Umbilical cord (tissue), 2 donors: ENCODE results near the gene LCLAT1. TPM values are rescaled to one million over a fixed set of nuclear protein-coding genes. Genes with fewer than 3 reads are reported as not detected.
A peak's percentile ranks its signal among the peaks of the same experiment; 100 is the strongest.

Experiments
- DNase-seq: peaks from one replicate; pipeline ENCODE4 v3.0.0-alpha.2; 2015; ENCODE audit warnings: low spot score
- total RNA-seq: library from RNA; depleted of rRNA; stranded (reverse); fragments of >200 nt; gene quantifications from one replicate; pipeline ENCODE4 v1.2.3, GENCODE V29; 2014; ENCODE audit warnings: low replicate concordance; ENCODE audit not compliant: insufficient read depth

The LCLAT1 gene
- total RNA-seq = 20.2 TPM

DNA sequence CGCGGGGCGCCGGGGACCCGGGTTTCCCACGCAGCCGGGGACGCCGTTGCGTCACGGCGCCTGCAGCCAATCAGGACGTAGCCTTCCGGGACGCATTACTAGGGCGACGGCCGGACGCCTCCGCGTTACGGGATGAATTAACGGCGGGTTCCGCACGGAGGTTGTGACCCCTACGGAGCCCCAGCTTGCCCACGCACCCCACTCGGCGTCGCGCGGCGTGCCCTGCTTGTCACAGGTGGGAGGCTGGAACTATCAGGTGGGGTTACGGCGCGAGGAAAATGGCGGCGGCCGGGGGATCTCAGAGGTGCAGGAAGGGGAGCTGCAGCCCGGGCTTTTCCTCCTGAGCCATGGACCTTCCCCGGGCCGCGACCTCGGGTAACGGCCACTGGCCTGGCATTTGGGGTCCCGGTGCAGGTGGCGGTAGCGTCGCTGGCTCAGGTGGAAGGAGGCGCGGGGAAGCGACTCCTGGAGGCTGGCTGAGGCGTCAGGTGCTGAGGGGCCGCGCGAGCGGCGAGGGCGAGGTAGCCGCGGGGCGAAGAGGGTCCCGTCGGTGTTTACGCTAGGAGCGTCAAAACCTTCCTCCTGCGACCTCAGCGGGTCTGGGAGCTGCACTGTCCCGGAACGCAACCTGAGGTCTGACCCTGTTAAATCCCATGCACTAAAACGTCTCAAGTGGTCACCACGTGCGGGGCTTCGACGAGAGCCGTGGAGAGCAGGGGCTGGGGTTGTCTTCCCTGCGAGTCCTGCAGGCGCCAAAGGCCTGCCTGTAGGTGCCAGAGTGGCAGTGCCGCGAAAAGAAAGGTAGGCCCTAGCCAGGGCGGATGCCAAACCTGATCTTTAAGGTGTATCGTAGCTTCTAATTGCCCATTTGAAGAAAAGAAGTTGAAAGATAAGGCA lies at the start of gene LCLAT1:
TSS of gene LCLAT1 (plus strand) at position 98 of the 897 bp plus-strand sequence. CDS start 78,345 bp downstream, outside the sequence.
- DNase-seq = peak; percentile 84

DNA sequence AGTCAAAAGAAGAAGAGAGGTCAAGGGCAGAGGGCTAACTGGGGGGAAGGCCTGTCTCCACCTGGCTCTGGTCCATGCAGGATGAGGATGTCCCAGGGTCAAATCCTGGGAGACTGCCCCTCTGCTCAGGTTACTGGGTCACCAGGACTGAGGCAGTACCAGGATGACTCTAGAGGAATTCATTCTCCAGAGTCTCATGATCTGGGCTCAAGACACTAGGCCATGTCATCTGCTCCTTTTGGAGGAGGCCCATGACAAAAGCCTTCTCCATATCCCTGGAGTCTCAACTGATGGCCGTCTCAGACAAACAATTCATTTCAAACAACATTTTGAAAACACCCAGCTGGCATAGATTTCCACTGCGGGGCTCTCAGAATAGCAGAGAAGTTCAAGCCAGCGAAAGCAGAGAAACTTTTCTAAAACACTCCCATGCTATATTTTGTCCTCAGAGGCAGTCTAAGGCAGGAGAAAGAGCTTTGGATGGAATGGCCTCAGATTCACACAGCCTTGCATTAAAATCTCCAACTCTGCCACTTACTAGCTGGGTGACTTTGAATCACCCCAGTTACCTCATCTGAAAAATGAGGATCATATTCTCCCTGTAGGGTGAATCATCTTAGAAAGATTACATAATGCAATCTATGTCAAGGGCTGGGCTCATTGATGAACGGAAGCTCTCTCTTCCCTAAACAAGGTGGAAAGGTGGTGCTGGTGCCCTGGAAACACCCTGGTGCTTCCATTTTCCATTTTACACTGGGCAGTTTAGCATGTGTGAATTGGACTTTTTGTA lies 48.8 kb upstream of the LCLAT1 start:
- DNase-seq = no peak

DNA sequence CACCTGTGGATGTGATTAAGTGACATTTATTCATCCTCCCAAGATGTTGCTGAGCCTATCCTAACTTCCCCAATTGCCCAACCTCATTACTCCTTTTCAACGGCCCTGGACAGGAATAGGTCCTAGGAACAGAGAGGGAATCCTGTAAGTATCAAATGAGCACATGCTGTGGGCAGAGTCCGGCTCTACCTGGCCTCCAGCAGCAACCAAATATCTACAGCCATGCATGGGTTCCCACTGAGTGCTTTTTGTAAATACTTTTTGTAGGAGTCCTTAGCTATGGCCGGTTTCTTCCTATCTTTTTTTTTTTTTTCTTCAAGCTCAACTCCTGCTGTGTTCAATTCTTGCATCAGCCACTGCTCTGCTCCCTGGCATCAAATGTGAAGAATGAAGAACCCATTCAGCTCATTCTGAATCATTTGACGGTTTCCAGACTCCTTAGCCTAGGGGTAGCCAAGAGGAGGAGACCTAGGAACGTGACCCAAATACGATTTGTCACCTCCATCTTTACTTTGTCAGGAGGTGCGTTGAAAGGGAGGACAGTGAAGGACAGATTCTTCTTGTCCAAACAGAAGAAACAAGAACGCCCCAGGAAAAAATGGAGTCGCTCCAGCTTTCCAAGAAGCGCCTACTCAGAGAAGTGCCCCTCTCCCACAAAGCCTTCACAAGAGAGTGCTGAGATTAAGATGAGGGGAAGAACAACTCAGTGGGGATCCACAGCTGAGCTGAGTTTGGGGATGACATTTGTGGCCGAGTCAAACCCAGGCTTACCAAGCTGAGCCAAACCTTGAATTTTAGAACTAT lies 46.7 kb upstream of the LCLAT1 start:
- no peak for DNase-seq

DNA sequence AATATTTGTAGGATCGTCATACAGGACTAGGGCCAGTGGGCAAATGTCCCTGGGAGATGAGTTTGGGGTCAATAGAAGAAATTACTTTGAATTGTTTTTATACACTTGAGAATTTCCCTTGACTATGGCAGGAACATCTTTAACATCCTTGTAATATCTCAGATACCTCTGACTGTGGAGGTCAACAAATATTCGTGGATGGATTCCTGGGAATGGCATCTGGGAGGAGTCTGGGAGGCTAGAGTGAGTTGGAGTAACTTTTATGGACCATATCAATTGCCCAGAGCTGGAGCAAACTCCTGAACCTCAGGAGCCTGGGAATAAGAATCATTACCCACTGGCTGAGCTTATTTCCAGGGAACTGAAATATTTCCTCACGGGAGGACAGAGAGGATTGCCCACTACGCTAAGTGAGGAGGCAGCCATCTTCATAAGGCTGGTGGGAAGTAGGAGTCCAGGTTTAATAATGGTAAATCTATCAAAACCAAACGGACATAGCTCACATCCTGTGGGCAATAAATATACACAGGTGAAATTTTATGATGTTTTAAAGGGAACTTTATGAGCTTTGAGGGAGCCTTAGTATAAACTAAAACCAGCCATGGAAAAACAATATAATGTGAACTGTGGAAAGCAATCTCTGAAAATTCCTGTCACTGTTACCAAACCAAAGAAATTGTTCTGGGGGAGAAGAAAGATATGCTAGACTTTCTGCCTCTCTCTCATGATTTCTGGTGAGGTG lies 44.4 kb upstream of the LCLAT1 start:
- DNase-seq = no peak

DNA sequence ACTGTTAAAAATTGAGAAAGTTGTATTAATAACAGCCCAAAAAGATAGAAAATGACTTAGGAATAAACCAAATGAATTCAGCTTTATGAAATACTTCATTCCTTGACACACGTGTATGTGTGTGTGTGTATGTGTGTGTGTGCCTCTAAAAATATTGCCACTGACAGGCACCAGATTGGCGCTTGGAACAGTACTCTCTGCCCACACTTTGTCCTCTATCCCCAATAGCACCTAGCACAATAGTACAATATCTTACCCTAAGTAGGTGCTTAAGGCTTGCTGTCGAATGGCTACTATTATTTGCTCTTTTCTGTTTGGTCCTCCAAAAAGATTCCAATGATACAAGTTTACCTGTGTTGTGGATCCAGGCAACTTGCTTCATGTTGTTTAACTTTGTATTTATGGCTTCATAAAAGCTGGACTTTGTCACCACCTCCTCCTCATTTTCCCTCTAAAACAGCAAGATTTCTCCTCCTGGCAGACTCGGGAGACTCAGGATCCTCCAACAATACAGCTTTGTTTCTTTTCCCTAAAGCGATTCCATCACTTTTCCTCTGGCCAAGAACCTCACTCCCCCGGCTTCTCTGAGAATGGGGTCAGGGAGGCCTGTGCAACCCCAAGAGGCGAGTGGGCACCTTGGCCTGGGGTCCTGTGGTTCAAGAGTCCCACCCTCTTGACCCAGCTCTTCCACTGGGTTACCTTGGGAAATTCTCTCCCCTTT lies 43.3 kb upstream of the LCLAT1 start:
- no peak for DNase-seq

DNA sequence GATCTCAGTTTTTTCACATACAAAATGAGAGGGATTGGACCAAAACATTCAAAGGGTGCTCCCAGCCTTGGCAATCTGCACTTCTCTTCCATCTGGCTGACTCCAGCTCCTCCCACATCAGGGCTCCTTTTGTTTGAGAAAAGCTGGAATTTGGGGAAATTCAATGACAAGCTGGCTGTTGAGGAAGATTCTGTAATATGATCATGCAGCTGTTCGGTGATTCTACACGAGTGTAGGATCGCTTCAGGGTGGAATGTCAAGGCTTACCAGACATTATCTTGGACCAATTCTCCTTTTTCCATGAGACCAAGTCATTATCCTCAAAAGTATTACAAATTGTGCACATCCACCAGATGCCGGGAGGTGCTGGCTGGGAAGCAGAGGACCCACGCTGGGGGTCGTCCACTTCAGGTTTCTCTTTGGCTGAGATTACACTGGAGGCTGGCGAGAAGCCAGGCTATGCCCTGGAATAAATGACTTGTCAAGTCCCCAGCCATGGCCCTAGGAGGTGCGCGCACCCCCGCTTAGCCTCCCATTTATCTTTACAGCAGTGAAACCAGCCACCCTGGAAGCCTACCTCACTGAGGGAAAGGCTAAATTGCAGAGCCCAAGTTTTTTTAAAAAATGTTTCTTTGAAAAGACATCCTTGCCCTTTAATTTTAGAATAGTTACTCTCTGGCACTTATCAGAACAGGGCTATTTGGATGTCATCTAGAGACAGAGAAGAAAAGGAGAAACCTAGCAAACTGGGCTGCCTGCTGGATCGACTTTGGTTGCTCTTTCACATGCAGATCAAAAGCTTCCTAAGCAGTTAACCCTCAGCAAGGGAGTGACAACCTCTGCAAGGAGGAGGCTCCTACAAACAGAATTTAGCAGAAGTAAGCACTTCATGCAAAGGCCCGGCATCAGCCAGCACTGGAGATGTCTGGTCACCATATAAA lies 42.5 kb upstream of the LCLAT1 start:
- DNase-seq = peak; percentile 33

DNA sequence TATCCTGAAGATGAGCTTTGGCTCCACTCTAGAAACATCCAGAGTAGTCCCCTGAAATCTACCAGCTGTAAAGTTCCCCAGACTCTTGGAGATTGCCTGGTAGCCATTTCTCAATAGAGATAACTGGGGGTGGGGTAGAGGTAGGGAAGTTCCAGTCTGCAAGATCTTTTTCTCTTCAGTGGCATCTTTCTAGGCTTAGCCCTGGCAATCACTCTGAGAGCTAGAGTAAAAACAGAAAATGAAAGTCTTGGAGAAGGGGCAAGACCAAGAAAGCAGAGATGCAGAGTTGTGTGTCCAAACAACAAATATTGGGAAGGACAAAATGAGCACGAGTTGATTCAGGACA lies 41.8 kb upstream of the LCLAT1 start:
- DNase-seq = no peak

DNA sequence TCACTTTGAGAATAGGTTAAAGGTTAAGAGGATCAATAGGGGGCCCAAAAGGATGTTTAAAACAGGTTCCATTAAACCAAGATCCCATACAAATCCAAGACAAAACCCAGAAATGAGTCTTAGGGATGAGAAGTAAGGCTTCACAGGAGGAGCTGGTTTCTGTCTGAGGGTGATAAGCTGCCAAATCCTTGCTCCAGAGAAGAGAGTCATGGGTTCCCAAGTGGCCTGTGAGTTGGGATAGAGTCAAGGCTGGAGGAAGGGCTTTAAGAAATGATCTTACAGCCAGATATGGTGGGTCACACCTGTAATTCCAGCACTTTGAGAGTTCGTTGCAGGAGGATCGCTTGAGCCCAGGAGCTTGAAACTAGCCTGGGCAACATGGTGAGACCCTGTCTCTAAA lies 40.2 kb upstream of the LCLAT1 start:
- DNase-seq = no peak

DNA sequence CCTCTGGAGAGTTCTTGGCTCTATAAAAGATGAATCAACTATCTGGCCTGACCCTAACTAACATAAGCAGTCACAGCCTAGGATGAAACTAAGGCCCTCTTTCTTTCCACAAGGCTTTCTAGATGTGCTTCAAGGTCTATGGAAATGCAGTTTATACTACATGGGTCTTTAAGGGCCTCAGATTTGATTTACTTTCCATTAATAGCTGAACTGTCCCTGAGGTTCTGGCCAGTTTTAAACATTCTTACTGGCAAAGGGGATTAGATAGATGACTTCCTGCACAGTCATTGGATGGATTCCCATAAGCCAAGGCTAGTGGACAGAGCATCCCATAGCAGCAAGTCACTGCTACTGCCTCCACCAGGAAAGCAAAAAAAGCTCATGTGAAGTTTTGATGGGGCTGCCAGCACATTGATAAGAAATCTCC lies 38.1 kb upstream of the LCLAT1 start:
- DNase-seq = peak; percentile 61

DNA sequence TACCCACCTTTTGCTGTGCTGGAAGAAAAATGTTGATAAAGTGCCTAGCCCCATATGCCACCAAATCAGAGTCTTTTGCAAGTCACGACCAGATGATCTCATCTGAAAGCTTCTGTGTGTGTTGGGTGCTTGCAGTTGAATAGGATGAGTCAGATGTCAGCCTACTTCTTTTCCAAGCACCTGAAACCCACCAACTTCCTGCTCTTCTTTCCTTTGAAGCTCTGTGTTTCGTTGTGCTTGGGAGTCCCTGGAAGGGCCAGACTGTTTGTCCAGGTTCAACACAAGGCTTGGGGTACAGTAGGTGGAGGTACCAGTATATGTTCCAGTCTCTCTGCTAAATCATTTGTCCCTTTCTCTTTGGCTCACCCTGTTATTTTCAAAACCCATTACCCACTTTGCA lies 36.8 kb upstream of the LCLAT1 start:
- DNase-seq = no peak

DNA sequence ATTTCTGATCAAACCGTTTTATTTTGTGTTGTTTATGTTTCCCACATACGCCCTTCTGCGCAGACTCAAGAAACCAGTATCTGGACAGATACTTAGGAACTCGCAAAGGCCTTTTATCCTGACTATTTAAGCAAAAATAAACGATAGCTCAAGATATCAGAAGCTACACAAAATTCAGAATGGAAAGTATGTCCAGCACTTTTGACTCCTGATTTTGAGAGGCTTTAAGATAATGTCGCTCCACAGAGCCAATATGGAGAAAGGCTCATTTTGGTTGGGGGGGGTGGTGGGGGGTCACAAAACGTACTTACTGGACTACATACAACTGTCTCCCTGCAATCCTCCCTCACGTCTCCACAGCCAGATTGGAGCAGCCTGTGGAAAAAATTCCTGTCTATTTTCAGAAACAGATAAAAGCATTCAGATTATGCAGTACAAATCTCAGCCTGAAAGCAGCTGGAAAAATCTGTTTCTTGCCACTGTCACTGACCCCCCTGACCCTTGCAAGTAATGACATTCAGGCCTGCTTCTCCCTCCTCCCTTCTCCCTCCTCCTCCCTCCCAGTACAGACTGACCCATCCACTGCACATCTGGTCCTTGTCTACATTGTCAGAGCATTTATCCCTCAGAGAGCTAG lies 34.9 kb upstream of the LCLAT1 start:
- DNase-seq = peak; percentile 98

DNA sequence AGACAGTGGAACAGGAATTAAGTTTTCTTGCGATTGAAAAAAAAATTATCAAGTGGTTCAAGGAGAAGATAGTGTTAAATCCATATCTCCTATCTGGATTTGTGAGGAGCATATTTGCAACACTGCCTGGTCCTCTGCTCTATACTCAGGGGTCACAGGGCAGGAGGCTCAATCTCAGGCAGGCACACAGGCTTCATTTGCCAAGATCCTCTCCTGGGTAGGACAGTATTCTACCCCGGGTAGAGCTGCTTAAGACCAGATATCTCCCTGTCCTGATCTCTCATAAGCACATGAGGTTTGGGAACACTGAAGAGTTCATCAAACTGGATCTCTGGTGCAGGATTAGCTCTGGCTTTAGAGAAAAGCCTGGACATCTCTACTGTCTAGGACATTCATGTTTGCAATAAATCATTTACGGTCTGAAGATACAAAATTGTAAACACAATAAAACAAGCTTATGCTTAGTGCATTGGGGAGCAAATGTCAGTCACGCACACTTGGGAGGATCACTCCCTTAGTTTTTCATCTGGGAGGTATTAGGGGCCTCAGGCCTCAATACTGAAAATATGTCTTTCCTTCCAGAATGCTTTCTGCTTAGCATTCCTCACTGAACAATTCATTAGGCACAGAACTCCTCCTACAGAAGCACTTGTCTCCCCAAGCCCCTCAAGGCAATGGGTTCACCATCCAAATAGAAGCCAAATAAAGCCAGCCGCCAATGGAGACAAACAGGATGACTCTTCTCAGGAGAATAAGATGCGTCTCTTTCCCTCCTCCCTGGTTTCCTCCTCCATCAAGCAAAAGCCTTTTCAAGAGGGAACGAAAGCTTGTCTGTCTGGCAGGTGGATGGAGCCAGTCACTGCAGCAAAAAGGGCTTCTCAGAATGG lies 34.1 kb upstream of the LCLAT1 start:
- DNase-seq = peak; percentile 99

DNA sequence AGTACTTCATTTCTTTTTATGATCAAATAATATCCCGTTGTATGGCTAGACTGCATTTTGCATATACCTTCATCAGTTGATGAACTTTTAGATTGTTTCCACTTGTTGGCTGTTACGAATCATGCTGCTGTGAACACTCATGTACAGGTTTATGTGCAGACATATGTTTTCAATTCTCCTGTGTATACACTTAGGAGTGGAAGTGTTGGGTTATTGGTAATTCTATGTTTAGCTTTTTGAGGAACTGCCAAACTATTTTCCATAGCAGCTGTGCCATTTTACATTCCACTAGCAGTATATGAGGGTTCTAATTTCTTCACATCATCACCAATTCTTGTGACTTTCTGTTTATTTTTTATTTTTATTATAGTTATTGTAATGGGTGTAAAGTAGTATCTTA lies 32.1 kb upstream of the LCLAT1 start:
- no peak for DNase-seq

DNA sequence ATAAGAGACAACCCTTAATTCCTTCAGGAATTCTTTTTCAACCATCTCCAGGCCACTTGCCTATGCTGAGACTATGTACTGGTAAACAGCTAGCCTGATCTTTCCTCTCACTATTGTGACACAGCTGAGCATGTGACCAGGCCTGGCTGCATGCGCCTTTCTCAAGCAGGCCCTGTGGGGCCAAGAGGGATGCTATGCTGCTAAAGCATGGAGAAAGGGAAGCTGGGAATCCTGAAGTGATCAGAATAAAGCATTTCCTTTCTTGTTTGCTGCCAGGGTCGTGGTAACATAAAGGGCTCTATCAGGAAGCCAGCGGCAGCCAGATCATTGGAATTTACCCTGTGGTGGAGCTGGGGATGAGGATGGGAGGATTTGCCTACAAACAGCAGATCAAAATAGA lies 29.8 kb upstream of the LCLAT1 start:
- peak; percentile 52 for DNase-seq

DNA sequence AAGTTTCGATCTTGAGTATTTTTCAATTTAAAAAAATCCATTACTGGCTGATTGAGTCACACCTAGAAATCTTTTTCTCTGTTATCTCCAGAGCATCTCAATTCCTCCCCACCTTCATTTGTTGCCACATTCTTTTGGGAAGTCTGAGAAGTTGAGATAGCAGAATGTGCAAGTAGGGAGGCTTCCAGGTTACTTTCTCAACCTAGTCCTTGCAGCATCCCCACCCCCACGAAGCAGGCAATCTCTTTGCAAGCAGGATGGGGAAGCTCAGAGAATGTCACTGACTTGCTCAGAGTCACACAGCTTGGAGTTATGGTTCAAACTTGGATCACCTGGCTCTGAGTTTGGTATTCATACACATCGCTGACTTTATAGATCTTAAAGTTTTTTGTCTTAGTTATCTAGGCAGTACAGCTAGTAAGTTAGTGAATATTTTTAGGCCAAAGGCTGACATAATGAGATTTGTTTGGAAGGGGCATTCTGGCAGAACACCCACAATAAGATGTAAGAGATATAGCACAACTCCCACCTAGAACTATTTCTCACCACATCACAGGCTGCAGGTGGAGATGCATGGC lies 25.9 kb upstream of the LCLAT1 start:
- no peak for DNase-seq

DNA sequence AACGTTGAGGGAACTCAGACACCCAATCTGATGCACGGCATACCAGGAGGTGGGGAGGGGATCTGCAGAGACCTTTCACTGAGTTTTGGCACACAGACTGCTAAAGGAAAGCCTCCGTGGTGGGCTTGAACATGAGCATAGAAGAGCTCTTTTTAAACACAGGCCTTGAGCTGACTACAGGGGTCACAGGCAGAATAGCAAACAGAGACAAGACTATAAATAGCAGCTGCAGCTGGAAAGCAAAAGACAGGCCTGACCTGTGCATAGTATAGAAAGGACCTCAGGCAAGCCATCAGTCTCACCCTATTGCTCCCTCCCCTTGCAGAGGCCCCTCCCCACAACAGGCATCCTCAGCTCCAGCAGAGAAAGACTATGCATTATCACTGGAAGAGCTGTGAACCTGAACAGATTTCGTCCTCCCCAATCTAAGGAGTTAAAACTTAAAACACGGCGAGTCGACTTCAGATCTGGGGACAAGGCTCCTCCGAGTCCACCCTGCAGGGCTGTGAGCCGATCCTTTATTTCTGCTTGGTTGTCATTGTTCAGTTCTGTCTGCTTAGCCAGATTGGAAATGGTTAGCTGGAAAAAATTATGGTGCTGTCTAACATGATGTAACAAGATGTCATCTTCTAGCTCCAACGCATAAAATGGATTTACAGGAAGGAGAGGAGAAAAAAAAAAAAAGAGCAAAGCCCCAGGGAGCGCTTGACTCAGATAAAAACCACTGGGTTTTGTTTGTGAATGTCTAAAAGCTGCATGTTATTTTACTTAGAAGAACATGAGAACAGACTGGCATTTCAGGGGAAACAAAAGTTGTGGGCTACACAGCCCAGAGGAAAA lies 25.2 kb upstream of the LCLAT1 start:
- peak; percentile 82 for DNase-seq
